Right kidney (tissue), 1 donor: Measurements from ENCODE around the gene SEZ6L2.
"Not testable (repeated sequence)": the region's sequence is repeated elsewhere in the genome, so short reads cannot be mapped to it uniquely, and the experiment has no call there.

Experiments
- DNase-seq: peaks from one replicate; pipeline ENCODE4 v3.0.0-alpha.2; 2016

SEZ6L2 gene

DNA sequence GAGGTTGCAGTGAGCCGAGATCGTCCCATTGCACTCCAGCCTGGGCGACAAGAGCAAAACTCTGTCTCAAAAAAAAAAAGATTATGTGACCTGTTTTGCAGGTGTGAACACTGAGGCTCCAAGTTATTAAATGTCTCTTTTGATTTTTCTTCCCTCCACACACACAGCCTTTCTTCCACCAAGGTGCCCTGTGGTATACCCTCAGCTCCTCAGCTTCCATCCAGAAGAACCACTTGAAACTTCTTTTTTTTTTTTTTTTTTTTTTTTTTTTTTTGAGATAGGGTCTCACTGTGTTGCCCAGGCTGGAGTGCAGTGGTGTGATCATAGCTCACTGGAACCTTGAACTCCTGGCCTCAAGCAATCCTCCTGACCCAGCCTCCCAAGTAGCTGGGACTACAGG is 10.0 kb downstream of the SEZ6L2 start:
- not testable (repeated sequence) for DNase-seq

DNA sequence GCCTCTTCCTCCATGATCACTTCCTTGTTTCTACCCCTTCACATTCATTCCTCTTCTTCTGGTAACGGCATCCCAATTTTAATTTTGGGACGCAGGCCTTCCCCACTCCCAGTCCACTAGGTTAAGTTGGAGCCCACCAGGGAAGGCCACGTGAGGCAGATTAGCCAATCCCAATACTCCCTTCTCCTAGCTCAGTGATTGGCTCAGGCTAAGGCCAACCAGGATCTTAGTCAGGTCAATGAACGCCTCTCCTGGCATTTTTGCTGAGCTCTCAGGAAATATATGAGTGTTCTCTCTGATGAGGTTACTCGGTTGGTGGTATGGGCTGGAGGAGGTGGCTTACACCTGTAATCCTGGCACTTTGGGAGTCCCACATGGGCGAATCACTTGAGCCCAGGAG is 15.4 kb downstream of the SEZ6L2 start:
- DNase-seq = no peak

DNA sequence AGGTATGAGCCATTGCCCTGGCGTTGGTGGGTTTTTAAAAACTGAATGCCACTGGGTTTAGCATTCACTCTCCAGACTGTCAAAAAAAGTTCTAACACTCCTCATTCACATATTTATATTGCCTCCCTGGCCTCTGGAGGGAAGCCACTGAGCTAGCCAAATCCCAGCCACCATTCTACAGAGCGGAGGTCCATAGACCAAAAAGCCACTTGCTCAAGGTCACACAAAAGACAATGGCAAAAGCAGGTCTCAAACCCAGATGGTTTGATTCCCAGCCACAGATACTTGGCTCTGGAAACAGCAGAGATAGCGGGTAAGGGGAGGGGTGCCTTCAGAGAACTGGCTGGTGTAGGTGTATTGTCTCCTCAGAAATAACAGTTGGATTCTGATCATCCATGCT is 18.3 kb downstream of the SEZ6L2 start:
- DNase-seq = no peak

DNA sequence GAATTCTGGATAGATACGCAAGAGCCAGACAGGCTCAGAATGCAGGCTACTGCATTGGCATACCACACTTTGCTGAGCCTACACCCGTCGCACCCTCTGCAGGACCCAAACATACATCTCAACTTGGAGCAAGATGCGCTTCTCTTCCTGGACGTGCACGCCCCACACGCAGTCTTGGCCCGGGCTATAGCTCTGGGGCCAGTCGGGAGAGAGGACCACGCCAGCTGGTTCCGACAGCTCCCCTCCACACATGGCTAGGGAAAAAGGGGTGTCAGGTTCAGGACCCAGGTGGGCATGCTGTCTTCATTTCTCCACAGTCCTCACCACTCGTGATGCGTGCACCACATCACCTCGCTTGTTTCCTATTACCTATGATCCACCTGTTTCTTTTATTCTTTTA is 21.2 kb downstream of the SEZ6L2 start:
- DNase-seq = no peak

DNA sequence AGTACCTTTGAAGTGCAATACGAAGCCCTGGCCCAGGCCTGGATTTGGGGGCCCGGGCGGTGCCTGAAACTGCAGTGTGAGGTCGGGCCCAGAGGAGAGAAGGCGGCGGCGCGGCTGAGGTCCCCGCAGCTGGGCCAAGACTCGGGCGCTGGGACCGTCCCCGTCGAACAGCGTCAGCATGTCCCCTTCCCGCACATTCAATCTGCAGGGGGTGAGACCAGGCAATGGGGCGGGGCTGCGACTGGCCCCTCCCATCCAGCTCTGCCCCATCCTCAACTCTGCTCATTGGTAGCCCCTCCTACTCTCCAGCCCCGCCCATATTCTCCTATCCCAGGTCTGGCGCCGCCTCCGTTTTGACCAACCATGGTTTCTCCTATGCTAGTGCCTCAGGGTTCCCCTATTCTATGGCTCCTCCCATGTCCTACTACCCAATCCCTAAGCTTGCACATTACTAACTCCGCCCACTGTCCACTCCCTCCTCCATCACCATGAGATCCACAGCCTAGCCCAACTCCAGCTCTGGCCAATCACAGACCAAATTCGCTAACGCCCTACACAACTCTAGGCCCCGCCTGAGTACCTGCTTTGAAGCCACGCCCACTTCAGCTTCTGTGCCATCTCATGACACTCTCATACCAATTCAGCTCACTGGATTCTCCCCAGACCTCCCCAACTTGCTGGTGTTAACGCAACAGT is 21.9 kb downstream of the SEZ6L2 start:
- DNase-seq = no peak

DNA sequence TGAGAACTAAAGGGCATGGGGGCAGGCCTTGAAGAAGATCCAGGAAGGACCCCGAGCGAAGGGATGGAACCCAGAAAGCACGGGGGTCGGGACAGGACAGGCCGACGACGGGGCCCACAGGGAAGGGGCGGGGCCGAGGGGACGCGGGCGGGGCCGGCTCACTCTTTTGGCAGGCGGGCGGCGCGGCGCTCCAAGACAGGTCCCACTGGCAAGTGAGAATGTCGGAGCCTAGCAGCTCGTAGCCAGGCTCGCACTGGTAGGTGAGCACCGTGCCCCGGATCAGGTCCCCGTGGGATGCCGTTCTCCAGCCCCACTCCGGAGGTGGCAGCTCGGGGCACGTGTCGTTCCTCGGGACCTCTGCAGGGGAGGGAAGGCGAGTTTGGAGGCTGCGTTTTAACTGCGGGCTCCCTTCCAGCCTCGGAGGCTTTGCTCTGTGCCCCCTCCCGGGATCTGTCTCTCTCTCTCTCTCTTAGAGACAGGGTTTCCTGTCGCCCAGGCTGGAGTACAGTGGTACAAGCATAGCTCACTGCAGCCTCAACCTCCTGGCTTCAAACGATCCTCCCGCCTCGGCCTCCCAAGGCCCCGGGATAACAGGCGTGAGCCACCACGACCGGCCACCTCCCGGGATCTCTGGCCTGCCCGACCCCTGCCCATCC is 22.6 kb downstream of the SEZ6L2 start:
- DNase-seq = no peak

DNA sequence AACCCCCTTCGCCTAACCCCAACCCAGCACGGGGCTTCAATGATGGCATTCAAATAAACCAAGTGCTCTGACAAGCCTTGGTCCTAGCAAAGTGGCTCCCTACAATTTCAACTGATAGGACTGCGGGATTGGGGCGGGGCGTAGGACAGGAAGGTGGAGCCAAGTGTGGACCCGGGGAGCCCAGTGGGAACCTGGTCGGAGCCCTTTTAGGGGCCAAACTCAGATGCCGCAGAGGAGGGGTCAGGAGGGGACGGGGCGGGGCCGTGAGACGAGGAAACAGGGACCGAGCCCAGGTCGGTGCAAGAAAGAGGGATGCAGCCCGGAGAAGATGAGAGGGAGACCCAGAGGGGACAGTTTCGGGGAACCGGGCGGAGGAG is 23.1 kb downstream of the SEZ6L2 start:
- no peak for DNase-seq

DNA sequence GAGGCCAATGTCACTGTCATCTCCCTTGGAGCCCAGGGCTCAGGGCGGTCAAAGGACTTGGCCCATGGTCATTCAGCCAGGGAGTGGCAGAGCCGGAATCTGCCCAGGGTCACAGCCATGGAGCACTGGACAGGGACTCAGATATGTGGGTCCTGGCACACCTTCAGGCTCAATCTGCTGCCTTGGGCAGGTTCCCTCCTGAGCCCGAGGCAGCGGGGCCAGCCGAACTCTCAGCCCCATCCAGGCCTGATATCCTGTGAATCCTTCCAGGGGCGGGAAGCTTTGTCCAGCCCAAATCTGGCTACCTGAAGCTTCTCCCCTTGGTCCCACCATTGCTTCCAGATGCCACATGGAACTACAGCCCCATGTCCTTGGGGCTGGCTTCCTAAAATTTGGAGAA is 24.1 kb downstream of the SEZ6L2 start:
- DNase-seq = no peak

DNA sequence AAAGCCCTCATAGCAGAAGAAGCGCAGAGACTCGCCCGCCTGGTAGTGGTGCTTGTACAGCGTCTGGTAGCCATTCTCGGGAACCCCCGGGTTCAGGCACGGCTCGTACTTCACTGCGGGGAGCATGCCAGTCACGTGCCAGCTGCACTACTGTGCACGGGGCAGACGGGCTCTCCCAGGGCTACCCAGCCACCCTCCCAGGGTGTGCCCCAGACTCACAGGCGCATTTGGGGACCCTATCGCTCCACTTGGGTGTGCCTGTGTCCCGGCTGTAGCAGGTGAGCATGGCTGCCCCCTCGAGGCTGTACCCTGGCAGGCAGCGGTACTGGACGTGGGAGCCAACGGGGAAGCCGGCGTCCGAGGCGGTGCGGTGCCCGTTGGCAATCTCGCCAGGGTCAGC is 26.0 kb downstream of the SEZ6L2 start:
- no peak for DNase-seq

DNA sequence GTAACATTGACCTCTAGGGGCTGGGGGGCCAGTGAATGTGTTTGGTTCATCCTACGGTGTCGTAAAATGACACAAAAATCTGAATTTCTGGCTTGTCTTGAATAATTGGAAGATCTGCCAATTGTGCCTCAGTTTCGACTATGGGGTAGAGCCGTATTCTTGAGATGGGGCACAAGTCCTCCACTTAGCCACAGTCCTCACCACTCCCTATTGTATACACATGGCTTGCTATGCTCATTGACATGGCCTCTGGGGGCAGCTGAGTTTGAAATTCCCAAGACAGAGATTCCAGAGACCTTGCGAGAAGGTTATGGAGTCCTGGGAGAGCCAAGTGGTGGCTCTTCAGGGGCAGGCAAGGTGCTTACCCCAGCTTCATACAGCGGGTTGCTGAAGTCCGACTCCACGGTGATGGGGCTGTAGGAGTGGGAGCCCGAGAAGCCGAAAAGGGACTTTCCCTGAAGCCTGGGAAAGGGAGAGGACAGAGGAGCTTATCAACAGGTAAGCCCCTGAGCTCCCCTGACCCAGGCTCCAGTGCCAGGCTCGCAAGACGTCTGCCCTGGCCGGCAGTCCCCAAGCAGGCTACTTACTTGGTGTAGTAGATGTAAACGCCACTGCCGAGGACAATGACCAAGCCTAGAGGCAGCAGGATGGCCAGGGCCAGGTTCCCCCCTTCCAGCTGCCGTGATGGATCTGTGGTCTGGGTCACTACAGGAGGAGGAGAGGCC is 27.4 kb downstream of the SEZ6L2 start:
- DNase-seq = no peak

DNA sequence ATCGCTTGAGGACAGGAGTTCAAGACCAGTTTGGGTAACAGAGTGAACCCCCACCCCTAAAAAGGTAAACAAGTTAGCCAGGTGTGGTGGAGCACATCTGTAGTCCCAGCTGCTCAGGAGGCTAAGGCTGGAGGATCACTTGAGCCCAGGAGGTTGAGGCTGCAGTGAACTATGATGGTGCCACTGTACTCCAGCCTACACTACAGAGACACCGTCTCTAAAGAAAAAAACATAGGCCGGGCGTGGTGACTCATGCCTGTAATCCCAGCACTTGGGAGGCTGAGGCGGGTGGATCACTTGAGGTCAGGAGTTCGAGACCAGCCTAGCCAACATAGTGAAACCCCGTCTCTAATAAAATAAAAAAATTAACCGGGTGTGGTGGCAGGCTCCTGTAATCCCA is 30.3 kb downstream of the SEZ6L2 start:
- DNase-seq = not testable (repeated sequence)

DNA sequence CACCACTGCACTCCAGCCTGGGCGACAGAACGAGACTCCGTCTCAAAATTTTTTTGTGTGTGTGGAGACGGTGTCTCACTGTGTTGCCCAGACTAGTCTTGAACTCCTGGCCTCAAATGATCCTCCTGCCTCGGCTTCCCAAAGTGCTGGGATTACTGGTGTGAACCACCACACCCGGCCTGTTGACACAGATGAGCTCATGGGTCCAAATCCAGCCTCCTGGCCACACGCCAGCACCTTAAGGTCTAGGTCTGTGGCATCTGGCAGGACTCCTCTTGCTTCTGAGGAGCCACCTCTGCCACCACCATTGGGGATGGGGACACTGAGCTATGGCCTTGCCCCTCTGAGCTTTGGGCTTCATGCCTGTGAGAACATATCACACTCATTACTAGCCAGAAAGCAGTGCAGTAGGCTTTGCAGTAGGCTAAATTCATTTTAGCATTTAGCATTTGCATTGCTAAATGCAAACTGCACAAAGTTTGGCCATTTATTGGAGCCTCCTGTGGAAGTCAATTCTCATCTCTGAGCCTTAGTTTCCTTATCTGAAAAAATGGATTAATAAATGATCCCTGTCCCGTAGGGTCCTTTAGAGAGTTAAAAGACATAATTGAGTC is 30.8 kb downstream of the SEZ6L2 start:
- DNase-seq = no peak

DNA sequence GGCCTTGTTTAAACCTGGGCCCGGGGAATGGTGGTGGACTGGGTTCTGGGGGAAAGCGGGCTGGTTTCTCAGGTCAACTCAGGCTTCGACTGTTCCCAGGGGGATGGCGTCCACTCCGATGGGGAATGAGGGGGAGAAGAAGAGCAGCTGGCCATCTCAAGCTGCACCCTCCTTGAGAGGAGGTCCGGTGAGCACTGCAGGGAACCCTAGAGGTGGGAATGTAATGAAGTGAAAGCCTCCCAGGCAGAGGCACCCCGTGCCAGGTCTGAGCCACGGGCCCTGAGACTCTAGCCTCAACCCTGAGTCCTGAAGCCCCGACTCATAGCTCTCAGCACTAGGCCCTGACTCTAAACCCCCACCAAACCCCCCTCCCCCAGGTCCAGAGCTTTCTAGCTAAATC is 35.1 kb downstream of the SEZ6L2 start:
- no peak for DNase-seq

DNA sequence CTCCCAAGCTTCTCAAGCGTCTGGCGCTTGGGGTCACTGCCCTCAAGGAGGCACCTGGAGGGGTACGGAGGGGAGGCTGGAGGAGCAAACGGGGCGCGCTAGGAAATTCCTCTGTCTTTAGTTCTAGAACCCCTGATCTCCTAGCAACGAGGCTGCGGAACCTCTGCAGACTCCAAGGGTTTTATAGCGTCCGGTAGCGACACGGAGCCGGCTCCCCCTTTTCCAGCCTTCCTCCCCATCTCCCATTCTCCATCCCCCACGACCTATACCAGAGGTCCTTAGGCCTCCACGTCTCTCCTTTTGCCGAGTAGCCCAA is 35.7 kb downstream of the SEZ6L2 start:
- DNase-seq = no peak

DNA sequence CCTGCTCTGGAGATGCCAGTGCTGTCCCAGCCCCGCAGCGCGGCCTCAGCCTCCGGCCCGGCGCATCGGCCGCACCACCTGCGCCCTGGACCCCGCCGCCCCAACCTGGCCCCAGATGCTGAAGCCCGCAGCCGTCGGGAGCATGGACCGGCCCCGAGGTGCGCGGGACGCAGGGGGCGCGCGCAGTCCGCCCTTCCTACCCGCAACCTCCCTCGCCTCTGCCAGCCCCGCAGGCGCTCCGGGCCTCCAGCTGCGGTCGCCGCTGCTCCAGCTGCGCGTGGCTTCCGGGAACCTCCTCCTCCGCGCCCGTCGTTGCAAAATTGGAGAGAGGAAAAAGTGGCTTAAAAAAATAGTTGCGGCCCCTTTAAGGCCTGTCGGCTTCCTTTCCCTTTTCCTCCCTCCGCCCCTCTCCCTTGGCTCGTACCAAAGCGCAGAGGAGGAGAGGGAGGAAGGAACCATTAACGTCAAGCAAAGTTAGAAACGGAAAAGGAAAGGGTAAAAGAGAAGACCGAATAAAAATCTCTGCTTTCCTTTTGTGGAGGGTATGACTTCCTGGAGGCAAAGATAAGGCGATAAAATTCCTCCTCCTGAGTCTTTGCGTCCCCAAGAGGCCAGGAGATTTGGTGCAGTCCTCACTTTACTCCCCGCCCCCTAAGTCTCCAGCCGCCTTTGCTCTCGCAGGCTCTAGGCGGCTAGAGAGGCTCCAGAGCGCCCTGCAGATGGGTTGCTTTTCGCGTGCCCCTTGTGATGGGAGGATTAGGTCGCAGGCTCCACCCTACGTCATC is 36.3 kb downstream of the SEZ6L2 start, which contains the start of gene CDIPT:
Gene CDIPT, minus strand, starts transcription at position 343 of the 785 bp plus-strand sequence. CDS start 369 bp downstream, outside the sequence.
- DNase-seq = peak; percentile 99

DNA sequence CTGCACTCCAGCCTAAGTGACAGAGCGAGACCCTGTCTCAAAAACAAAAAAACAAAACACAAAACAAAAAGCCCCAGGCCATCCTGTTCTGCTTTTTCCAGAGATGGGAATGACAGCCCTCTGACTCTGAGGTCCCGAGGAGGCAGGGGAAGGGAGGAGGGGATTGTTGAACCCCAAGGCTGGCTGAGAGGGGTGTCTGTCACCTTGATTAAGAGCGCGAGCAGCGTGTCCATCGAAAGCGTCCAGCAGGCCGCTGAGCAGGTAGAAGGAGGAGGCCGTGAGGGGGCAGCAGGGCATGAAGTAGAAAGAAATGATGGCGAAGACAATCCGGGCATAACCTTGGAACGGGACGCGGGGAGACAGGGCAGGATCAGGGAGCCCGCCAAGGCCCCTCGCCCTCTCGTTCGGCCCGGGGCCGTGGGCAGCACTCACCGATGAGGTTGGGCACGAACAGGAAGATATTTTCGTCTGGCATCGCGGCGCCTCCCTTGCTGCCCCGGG is 36.9 kb downstream of the SEZ6L2 start:
- DNase-seq = no peak

DNA sequence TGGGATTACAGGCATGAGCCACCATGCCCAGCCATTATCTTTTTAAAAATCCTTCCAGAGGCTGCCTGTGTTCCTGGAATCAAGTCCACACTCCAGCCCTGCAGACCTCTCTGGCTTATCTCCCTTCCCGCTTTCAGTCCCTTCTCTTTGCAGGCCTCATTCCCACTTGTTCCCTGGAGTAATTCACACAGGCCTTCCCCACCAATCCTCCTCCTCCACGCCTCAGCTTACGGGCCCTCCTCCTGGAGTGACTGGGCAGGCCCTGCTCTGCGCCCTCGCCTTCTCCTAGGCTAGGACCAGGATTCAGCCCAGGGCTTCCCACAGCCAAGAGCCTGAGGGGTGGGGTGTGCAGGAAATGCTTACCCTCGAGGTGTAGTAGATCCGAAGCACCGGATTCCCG is 39.1 kb downstream of the SEZ6L2 start:
- DNase-seq = no peak

DNA sequence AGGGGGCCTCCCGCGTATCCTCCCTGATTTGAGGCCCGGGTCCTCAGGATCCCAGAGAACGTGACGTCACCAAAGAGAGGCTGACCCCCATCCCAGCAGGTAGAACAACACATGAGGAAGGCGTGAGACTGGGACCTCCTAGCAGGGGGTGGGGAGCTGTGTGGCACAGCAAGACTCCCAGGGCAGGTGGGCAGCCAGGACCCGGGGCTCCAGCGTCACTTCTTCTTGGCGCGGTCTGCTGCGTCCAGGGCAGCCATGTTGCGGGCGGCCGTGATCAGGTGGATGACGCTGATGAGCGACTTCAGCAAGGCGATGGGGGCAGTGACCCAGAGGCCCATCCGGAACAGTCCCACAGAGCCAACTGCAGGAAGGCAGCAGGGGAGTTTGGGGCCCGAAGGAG is 40.4 kb downstream of the SEZ6L2 start:
- no peak for DNase-seq

DNA sequence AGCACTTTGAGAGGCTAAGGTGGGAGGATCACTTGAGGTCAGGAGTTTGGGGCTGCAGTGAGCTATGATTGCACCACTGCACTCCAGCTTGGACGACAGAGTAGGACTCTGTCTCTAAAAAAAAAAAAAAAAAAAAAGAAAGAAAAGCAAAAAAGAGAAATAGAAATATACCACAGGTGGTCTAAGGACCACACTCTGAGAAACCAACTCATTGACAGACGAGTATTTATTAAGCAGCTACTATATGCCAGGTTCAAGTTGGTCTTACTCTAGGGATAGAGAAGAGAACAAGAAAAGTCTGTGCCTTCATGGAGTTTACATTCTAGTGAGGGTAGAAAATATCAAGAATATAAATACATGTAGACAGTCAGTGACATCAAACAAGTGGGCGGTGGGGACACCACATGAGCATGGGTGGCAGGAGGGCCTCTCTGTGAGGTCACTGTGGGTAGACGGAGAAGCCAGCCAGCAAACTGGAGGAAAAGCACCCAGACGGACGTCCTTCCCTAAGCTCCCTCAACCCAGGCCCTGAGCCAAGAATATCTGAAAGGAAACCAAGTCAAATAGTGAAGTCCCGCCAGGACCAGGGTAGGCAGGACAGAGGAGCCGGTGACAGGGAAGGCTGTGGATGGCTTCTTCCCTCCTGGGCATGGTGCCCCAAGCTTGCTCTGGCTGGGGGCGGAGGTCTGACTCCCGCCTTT is 41.1 kb downstream of the SEZ6L2 start:
- no peak for DNase-seq

DNA sequence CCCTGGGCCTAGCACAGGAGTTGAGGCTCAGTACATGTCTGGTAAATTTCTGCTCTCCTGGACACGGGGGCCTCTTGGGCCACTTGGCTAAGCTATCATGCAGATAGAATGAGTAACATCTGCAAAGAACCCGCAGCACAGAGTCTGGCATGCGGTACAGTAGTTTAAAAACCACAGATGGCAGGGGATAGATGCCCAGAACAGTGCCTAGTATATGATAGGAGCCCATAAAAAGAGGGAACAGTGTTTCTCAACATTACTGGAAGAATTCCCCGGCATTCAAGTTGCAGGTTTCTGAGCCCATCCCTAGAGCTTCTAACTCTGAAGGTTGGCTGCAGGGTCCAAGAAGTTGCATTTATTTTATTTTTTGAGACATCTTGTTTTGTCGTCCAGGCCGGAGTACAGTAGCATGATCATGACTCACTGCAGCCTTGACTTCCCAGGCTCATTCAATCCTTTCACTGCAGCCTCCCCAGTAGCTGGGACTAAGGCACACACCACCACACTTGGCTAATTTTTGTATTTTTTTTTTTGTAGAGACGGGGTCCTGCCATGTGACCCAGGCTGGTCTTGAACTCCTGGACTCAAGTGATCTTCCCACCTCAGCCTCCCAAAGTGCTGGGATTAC is 42.1 kb downstream of the SEZ6L2 start:
- DNase-seq = no peak

DNA sequence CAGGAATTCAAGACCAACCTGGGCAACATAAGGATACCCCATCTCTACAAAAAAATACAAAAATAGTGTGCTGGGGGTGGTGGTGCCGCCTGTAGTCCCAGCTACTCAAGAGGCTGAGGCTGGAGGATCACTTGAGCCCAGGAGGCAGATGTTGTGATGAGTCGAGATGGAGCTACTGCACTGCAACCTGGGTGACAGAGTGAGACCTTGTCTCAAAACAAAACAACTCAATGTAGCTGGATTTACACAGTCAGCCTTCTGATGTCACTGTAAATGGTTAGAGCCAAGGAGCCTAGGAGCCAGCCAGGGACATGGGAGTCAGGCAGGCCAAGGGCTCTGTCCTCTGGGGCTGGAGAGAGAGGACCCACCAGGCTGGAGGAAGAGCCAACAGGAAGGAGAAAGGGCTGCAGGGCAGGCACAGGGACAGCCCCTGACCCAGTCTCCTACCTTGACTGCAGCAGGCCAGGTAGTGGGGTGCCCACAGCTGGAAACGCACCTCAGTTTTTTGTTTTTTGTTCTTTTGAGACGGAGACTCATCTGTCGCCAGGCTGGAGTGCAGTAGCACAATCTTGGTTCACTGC is 44.7 kb downstream of the SEZ6L2 start:
- no peak for DNase-seq
